Measurements from ENCODE around the gene SPAG16. TPM values are rescaled to one million over a fixed set of nuclear protein-coding genes. Genes with fewer than 3 reads are reported as not detected.

Gene SPAG16
- total RNA-seq: 10 to 100 TPM in 6 of 7 donors, 1 to 10 TPM in 1; 9.8 to 19.7 (median 13.5) TPM
- 10 to 100 TPM in 2 of 3 donors, 1 to 10 TPM in 1; 9.0 to 12.2 (median 12.0) TPM for polyA plus RNA-seq
- long read RNA-seq, donor 1, transcript SPAG16-207 (5 exons, 1,250 nt): major isoform, 22 of 22 reads
- long read RNA-seq, donor 1, partial matches to known transcripts: 0 of 22 reads
- long read RNA-seq, donor 1, other reads (novel, unspliced or antisense): 0 of 22 reads
- long read RNA-seq, donor 2, transcript SPAG16-207 (5 exons, 1,250 nt): major isoform, 18 of 18 reads
- long read RNA-seq, donor 2, partial matches to known transcripts: 0 of 18 reads
- long read RNA-seq, donor 2, other reads (novel, unspliced or antisense): 0 of 18 reads

GRCh38 chr2:213284105-213285090, at the start of gene SPAG16:
SPAG16 (plus strand) TSS chr2:213284464.
- WGBS, 5 donors: 2 to 5% (median 3%) methylated on average over 33 to 59 of the region's 59 CpGs
- H3K9me3 ChIP-seq: no peaks in the 10 kb centered on the region
- peak within 1 kb of the TSS; percentile 11 to 79 (median 59) for H3K27ac ChIP-seq
- no peaks in the 10 kb centered on the region for H3K27me3 ChIP-seq (replicated peaks in 1 of 7)
- peak; percentile 78 to 85 (median 82) for TF ChIP-seq POLR2AphosphoS5 (IDR thresholded peaks at IDR 0.05)
- TF ChIP-seq POLR2A (IDR thresholded peaks at IDR 0.05): no peak
- peak in 2 of 11 experiments; percentile 17 to 28 for TF ChIP-seq CTCF (IDR thresholded peaks at IDR 0.05 in 8 of 11, conservative IDR thresholded peaks at IDR 0.05 in 3 of 11)
- intact Hi-C loops (cut with DNase I; ENCODE audit: low total_unique reads): no loop called here
- peak; percentile 98 for DNase-seq
- peak within 1 kb of the TSS; percentile 53 to 82 (median 73) for H3K4me3 ChIP-seq
- H3K36me3 ChIP-seq: no peaks in the 10 kb centered on the region
- peaks cover 0 to 29% (median 26%) of the 10 kb centered on the region in 6 donors for H3K4me1 ChIP-seq

GRCh38 chr2:213234641-213235040, 49.6 kb upstream of the SPAG16 start:
- no peak for DNase-seq
- Histone ChIP-seq H3K9me3 (no peaks in the 10 kb centered on the region), H3K36me3 (no peaks in the 10 kb centered on the region), H3K27ac (peak overlapping the region in 1 of 8 donors; percentile 72), H3K4me3 (no peak overlapping the region), H3K4me1 (peaks cover 0 to 32% (median 7%) of the 10 kb centered on the region in 6 donors), H3K27me3 (replicated peaks in 1 of 7) (peaks cover 0 to 7% (median 0%) of the 10 kb centered on the region in 7 donors)
- intact Hi-C loops (cut with DNase I; ENCODE audit: low total_unique reads): no loop called here
- TF ChIP-seq CTCF (IDR thresholded peaks at IDR 0.05 in 8 of 11, conservative IDR thresholded peaks at IDR 0.05 in 3 of 11) (no peak), POLR2AphosphoS5 (IDR thresholded peaks at IDR 0.05) (no peak), POLR2A (IDR thresholded peaks at IDR 0.05) (no peak)
- 59 to 87% (median 74%) methylated on average over 1 of the region's 1 CpG for WGBS, 5 donors

- WGBS, 5 donors: 54 to 68% (median 61%) methylated on average over 1 of the region's 1 CpG
- intact Hi-C loops (cut with DNase I; ENCODE audit: low total_unique reads): no loop called here
- peak overlapping the region in 1 of 8 donors; percentile 58 for H3K27ac ChIP-seq
- H3K4me1 ChIP-seq: peaks cover 0 to 32% (median 7%) of the 10 kb centered on the region in 6 donors
- H3K4me3 ChIP-seq: no peak overlapping the region
- no peak for DNase-seq
- H3K9me3 ChIP-seq: no peaks in the 10 kb centered on the region
- H3K27me3 ChIP-seq (replicated peaks in 1 of 7): peaks cover 0 to 7% (median 0%) of the 10 kb centered on the region in 7 donors
- H3K36me3 ChIP-seq: no peaks in the 10 kb centered on the region
- TF ChIP-seq POLR2A (IDR thresholded peaks at IDR 0.05) (no peak), CTCF (IDR thresholded peaks at IDR 0.05 in 8 of 11, conservative IDR thresholded peaks at IDR 0.05 in 3 of 11) (no peak), POLR2AphosphoS5 (IDR thresholded peaks at IDR 0.05) (no peak)
Measured at GRCh38 chr2:213235741-213236140, 48.5 kb upstream of the SPAG16 start.

Measured in spleen (tissue), 13 donors.